Stimulated activated CD4-positive, alpha-beta T cell treated with anti-CD3 and anti-CD28 coated beads, TNF-alpha, amount 100 ng/mL, for 24 hours (primary cell): ENCODE data around the gene EPHA5.

ENCODE experiments used
- DNase-seq, 3 experiments: peaks; one replicate each; pipeline ENCODE4 v3.0.0-alpha.2; 2020; ENCODE audit warnings: low read depth in 3 of 3

EPHA5 gene

DNA sequence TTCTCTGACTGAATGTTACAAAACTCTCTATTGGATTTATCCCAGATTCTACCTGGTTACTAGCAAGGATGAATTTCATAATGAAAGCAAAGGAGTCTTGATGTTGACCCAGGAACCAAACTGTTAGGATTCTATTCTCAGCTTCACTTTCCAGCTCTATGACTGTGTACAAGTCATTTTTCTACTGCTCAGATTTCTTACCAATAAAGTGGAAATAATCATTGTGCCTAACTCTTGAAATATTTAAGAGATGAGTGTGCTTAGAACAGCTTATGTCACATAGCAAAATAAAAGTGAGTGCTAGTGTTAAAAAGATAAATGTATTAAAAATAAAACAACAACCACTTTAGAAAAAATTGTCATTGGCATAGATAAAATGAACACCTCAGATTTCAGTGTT lies 45.6 kb downstream of the EPHA5 start:
- no peak for DNase-seq

DNA sequence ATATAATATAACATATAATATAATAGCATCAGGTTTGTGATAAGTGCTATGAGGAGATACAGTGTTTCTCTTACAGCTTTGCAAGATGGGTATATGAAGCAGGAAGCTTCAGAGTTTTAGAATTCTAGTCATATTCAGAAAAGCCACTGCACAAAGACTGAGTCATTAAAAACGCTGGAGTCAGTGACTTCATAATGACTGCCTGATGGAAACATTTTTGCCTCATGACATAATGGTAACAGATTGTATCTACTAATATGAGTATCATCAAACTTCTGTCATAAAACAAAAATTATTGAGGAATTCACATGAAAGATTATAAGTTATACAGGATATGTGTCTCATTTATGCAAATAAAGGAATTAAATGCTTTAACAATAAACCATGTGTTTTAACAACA lies 46.8 kb downstream of the EPHA5 start:
- DNase-seq = no peak

DNA sequence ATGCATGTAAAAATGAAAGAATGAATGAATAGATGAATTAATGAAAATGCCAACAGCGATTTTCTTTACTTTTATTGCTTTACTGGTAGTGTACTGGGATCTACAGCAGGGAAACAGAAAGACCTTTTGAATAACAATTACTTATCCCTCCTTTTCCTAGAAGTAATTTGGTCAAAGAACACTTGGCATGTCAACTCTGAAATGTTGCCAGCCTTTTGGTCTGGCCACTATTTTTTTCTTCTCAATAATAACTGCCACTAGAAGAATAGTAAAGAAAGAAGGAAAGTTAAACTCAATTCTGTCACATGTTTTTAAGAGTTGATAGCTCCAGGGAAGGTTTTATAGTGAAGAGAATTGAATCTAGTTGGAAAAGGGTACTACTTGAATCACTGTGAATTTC lies 52.9 kb downstream of the EPHA5 start:
- DNase-seq = no peak

DNA sequence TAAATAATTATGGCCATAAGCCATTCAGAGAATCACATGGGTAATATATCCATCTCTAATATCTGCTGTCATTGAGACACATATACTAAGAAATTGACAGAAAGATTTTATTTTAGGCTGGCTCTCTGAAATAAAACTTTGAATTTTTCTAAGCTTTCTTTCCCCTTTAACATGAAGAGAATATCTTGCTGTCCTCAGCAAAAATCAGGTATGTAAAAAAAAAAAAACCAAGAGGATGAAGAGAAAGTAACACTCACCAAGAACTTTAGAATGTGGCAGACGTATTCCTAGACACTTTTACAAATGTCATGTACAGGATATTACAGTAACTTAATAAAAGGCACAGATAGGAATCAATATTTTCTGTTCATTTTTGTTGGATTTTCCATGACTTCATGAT lies 65.8 kb downstream of the EPHA5 start:
- DNase-seq = no peak

DNA sequence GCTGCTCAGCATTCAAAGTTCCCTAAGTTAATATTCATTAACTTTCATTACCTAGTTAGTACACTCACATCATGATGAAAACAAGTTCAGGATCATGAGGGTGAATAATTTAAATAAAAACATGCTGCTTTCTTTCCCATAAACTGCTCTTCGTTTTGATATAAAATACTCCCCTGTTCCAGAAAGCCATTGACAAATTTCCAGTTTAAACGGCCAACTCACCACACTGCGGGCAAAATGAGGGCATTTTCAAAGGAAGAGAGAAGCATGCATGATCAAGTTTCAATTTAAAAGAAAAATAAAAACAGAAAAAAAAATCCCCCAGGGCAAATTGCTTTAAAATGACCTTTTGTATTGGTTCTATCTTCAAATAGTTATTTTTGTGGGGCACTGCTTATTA lies 69.6 kb downstream of the EPHA5 start:
- no peak for DNase-seq

DNA sequence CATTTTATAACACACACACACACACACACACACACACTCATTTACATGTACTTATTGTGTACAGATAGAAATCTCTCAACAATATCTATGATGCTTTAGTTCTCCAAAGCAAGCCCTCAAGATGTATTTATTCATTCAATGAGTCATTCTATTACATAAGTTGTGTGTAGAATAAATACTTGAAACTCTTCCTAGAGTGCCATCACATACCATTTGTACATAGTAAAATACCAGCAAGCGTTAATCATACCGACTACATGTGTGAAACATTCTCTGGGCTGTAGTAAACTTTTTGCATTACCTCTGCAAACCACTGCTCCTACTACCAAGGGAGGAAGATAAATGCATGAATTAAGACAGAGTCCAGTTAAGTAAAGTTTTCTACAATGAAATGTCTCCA lies 70.9 kb downstream of the EPHA5 start:
- DNase-seq = no peak

DNA sequence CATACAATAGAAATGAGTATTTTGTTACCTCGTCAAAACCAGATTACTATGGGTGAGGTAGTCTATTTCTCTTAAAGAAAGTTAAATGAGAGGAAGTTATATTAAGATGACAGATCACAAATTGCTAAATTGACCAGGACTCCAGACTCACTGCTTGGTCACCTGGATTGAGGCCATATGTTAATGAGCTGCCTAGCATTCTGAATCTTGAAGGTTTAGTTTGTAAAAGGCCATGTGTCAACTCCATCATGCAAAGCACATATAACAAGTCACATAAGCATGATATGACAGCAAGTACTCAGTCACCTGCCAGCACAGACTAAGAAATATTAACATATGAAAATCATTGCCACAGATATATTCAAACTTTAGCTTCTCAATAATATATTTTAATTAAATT lies 72.6 kb downstream of the EPHA5 start:
- no peak for DNase-seq

DNA sequence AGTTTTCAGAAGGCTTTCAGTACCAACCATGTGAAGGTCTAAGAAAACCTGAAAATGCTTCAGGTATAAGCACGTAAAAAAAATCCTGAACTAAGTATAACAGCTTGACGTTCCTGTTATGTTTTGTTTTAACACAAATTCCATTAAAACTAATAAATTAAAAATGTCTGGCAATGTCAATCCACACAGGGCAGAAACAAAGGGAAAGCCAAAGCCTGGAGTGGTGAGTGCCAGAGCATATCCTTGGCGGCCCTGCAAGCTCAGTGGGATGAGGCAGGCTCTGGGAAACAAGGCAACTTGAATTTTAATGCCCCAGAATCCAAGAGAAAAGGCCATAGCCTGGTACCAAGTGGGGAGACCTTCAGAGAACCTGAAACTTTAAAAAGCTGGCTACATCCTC lies 78.2 kb downstream of the EPHA5 start:
- no peak for DNase-seq

DNA sequence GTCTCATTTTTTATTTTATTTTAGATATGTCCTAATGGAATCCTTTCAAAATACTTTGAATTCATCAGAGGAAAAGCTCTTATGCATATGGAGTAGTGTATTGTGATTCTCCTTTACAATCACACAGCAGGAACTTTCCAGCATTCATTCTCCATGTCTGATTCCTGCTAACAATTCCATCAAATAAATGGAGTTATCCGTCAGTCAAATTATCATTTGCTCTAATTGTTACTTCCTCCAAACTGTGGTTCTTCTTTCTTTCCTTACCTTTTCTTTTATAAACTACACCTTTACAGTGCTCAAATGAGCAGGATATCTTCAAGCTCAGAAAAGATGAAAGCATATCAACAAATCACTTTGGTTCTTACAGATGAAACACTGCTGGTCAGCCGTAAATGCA lies 80.4 kb downstream of the EPHA5 start:
- DNase-seq = no peak

DNA sequence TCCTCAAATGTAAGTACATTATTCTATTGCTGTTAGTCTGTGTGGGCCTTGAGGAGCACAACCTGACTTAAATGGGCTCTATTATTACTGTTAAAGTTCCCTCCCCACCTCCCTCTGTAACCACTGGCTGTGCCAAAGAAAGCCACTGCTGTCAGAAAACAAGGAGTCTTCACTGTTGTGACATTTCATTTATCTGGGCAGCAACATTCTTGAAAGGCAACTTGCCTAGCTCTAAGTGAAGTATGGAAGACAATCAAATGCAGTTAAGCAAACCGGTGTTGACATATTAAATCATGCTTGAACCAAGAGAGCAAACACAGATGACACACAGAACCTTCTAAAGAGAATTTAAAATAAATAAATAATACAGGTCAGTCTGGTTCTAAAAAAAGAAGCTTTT lies 81.0 kb downstream of the EPHA5 start:
- DNase-seq = no peak

DNA sequence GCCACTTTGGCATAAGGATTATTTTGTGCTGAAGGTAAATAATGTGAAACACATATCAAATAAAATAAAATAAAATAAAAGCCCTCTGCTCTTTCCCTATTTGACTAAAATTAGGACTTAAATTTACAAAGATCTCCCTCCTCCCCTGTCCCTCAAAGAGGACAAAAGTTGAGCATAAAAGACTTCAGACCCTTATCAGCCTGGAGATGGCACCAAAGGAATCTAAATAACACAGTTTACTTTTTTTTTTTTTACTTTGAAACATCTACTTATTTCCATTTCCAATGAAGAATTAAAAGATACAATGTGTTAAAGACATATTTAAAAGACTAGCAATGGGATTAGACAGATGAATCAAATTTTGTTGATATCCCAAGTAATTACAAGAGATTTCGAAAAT lies 89.7 kb downstream of the EPHA5 start:
- DNase-seq = no peak

DNA sequence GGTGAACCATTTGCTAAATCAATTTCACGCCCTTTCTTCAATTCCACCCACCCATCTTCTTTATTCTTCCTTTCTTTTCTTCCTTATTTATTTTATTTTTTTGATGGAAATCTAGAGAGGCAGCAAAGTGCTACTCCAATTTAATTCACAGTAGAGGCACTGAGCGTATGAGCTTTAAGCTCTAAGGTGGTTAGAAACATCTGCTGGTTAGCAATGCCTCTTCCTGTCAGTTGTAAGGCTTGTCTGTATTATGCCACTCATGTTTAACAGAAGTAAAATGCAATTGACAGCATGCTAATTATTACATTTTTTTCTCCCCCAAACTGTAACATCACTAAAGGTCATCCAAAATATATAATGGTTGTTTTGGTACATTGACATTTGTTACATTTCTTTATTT lies 103.8 kb downstream of the EPHA5 start:
- DNase-seq = no peak

DNA sequence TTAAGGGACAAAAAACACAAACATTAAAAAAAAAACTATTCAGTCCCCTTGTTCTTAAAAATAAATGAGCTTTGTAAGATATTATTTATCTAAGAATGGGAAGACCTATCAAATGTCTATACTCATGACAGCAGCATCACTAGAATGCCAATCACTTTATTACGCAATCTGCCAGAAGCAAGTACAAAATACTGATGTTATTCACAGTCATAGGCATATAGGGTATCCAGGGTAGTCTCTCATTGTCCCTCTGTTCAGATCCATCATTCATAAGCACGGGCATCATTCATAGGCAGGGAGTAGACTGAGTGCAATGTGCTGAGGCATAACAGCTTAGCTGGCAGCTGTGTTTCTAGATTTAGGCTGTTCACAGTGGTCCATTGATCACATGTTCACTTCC lies 109.1 kb downstream of the EPHA5 start:
- DNase-seq = no peak

DNA sequence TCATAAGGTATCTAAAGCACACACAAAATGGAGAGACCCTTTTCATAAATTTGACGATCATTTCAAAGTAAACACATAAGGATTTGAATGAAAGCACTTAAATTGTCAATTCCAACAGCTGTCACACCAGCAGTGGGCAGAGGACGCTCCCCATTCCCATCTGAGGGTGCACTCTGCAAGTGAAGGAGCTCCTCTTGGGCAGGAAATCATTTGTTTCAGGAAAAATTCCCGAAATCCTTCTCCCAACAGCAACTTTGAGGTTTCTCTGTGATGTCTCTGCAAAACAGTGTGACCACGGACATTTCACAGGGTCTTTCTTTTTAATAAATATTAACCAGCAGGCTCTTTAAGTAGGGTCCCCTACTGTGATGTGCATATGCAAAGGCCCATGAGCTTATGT lies 111.0 kb downstream of the EPHA5 start:
- DNase-seq = no peak

DNA sequence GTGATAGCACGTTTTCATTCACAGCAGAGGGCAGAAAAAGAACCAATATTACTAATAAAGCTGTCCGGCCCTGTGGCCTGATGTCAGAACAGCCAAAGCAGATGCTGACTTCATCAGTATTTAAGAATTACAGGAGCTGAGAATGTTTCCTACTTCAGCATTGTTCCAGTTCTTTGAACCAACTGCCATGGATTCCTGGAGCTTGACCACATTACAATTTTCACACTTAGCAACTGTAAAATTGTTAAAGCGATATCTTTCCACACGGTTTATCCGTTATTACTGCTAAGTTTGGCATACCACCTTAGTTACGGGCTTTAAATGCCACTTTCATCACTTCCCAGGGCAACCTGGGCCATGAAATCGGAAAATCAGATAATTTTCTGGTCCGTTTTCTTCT lies 118.2 kb downstream of the EPHA5 start:
- no peak for DNase-seq

DNA sequence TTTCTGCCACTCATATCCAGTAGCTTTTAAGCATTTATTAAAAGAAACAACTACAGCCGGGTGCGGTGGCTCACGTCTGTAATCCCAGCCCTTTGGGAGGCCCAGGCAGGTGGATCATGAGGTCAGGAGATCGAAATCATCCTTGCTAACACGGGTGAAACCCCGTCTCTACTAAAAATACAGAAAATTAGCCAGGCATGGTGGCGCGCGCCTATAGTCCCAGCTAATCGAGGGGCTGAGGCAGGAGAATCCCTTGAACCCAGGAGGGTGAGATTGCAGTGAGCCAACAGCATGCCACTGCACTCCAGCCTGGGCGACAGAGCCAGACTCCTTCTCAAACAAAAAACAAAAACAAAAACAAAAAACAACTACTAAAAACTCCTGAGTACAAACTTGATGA lies 119.8 kb downstream of the EPHA5 start:
- no peak for DNase-seq

DNA sequence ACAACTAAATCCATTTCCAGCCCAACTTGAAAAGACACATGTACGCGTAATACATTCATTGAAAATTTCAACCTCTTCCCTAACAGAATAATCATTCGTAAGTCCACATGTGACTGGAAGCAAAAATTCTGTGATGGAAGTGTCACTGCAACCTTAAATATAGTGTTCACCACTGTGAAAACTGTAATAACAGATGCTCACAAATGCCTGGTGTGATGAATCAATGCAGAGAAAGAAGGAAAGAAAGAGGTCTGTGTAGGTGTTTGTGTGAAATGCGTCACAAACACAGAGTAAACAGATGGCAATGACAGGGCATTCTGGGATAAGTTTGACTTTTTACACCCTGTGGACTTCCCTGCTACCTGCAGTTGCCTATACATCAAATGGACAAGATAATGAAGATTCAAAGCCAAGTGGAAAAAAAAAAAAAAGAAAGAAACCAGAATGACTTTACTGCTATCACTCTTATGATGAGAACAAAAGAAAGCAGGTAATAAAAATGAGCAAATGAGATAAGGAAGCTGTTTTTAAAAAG lies 123.3 kb downstream of the EPHA5 start:
- DNase-seq = no peak

DNA sequence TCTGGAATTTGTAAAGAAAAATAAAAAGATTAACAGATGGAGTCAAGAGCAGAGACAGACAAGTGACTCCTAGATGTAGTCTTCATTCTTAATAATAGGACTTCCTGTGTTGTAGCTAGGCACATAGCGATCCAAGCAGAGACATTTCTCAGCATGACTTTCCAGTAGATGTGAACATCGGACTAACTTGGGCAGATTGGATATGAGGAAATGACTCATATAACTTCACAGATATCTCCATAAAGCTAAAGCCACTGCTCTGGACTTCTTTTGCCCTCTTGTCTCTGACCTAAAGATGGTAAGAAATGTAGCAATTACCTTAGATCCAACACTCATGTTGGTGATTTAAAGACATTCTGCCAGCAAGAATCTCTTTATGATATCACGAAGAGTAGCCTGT lies 131.7 kb downstream of the EPHA5 start:
- DNase-seq = no peak

DNA sequence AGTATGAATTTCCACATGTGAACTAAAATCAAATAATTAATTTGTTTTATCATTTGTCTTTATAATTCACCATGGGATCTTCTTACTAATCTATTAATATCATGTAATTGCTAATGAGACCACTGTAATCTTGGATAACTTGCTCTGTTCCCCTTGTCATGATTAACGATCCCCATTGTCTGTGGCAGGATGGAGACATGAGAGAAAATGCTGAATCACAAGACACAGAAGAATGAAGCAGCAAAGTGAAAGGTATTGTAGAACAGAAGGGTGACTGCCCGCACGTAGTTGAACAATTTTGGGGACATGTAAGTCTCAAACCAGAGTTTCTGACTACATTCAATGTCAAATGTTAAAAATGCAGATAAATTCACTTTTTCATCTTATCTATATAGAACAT lies 135.2 kb downstream of the EPHA5 start:
- DNase-seq = no peak

DNA sequence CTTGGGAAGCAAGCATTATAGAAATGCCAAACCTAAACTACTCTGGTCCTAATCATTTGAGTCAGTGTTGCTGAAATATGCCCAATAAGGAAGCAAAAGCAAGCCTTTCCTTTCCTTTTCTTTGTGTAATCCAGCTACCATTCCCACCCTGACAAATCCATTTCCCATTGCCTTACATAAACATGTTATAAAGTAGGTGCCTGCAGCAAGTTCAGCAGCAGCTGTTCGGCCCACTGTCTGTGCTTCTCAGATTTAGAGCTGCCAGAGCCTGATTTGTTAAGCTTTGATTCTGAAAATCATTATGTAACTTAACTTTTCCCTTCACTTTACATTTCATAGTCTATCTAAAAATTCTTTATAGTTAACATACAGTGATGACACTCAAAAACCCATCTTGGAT lies 148.6 kb downstream of the EPHA5 start:
- no peak for DNase-seq

DNA sequence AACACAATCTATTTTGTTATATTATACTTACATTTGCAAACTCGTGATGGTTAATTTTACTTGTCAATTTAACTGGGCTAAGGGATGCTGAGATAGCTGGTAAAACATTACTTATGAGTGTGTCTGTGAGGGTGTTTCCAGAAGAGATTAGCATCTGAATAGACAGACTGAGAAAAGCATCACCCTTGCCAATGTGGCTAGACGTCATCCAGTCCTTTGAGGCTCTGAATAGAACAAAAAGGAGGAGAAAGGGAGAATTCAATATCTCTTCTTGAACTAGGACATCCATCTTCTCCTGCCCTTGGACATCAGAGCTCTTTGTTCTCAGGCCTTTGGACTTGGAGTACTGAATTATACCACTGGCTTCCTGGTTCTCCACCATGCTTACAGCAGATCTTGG lies 154.6 kb downstream of the EPHA5 start:
- no peak for DNase-seq

DNA sequence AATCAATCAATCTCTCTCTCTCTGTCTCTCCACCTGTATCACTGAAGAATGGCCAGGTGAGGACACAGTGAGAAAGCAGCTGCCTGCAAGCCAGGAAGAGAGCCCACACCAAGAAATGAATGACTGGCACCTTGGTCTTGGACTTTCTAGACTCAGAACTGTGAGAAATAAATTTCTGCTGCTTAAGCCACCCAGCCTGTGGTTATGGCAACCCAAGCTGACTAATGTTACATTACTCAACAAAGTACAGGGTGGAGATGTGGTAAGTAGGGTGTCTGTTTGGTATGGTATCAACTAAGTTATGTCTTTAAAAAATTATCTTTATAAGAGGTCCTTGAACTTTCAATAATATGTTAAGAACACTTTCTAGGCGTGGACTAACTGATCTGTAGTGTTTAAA lies 159.3 kb downstream of the EPHA5 start:
- DNase-seq = no peak

DNA sequence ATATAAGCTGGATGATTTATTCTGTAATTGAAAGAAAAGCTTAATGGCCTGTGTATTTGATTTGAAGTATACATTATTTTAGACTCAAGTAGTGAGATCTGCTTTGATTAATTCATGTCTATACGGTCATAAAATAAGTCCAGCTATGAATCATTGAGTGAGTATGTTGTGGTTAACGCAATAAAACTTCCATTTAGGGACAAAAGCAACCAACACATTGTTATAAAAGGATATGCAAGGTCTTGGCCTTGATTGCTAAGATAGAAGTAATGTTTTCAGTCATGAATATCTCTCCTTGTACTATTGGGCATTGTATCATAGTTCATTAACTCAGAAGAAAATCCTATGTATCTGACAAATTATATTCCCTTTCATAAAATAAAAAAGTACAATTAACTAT lies 162.1 kb downstream of the EPHA5 start:
- DNase-seq = no peak

DNA sequence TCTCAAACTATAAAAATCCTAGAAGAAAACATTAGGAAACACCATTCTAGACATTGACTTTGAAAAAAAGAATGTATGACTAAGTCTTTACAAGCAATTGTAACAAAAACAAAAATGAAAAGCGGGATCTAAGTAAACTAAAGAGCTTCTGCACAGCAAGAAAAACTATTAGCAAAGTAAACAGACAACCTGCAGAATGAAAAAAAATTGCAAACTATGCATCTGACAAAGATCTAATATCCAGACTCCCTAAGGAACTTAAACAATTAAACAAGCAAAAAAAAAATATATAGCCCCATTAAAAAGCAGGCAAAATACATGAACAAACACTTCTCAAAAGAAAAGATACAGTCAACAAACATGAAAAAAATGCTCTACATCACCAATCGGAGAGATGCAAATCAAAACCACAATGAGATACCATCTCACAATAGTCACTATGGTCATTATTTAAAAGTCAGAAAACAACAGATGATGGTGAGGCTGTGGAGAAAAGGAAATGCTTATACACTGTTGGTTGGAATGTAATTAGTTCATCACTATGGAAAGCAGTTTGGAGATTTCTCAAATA lies 168.1 kb downstream of the EPHA5 start:
- DNase-seq = no peak

DNA sequence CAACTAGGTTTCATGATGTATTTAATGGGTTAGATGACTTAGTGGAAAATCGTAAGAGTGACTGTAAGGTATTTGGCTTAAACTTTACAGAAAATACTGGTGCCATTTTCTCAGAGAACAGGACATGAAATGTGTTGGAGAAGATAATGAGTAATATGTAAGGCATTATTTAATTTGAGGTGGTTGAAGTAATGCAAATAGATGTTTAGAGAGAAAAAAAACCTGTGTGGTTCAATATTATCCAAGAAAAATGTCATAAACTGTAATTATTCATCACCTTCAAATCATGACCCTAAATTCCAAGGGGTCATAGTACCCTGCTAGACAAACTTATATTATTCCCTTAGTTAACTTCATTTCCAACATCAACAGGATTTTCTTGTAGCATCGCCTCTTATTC lies 171.7 kb downstream of the EPHA5 start:
- DNase-seq = no peak
